MM.1S (cell line): ENCODE data around the gene CATSPERB.

Experiments used
- DNase-seq: peaks from one replicate; pipeline ENCODE4 v3.0.0-alpha.2; 2015
- H2AFZ ChIP-seq: fragments of 300-600 bp; sonication (generic); 2 replicates; pipeline ENCODE4 v1.6.0; 2016; ENCODE audit warnings: antibody characterized with exemption, low read length
- H3F3A ChIP-seq: fragments of 300-600 bp; sonication (generic); 2 replicates; pipeline ENCODE4 v1.6.1; 2016; ENCODE audit warnings: mild to moderate bottlenecking, antibody characterized with exemption, low read length, moderate library complexity, mixed read lengths; ENCODE audit not compliant: insufficient read depth
- H3K27ac ChIP-seq: fragments of 300-600 bp; sonication (generic); 2 replicates; pipeline ENCODE4 v1.5.1; 2016; ENCODE audit warnings: mild to moderate bottlenecking, low read length
- H3K27me3 ChIP-seq: fragments of 300-600 bp; sonication (generic); replicated peaks from 2 replicates; pipeline ENCODE4 v1.6.0; 2016; ENCODE audit warnings: low read length; ENCODE audit not compliant: insufficient read depth
- H3K36me3 ChIP-seq: fragments of 300-600 bp; sonication (generic); replicated peaks from 2 replicates; pipeline ENCODE4 v1.6.1; 2016; ENCODE audit warnings: mild to moderate bottlenecking, low read length, mixed read lengths; ENCODE audit not compliant: insufficient read depth
- H3K4me1 ChIP-seq: fragments of 300-600 bp; sonication (generic); 2 replicates; pipeline ENCODE4 v1.6.1; 2016; ENCODE audit warnings: low read length, mixed read lengths
- H3K4me2 ChIP-seq: fragments of 300-600 bp; sonication (generic); 2 replicates; pipeline ENCODE4 v1.6.0; 2016; ENCODE audit warnings: low read depth, low read length
- H3K4me3 ChIP-seq: fragments of 300-600 bp; sonication (generic); 2 replicates; pipeline ENCODE4 v1.5.1; 2016; ENCODE audit warnings: low read length, mixed read lengths
- H3K79me2 ChIP-seq: fragments of 300-600 bp; sonication (generic); 2 replicates; pipeline ENCODE4 v1.6.1; 2016; ENCODE audit warnings: mixed run types, low read length, mixed read lengths
- H3K9ac ChIP-seq: fragments of 300-600 bp; sonication (generic); 2 replicates; pipeline ENCODE4 v1.6.1; 2016; ENCODE audit warnings: low read length, mixed read lengths
- H3K9me2 ChIP-seq: fragments of 300-600 bp; sonication (generic); replicated peaks from 2 replicates; pipeline ENCODE4 v1.6.1; 2016; ENCODE audit warnings: mild to moderate bottlenecking, low read length, mixed read lengths; ENCODE audit not compliant: insufficient read depth
- H3K9me3 ChIP-seq: fragments of 300-600 bp; sonication (generic); replicated peaks from 2 replicates; pipeline ENCODE4 v1.6.1; 2016; ENCODE audit warnings: mild to moderate bottlenecking, low read length, mixed read lengths; ENCODE audit not compliant: insufficient read depth
- H4K20me1 ChIP-seq: fragments of 300-600 bp; sonication (generic); 2 replicates; pipeline ENCODE4 v1.6.1; 2016; ENCODE audit warnings: mild to moderate bottlenecking, low read length, moderate library complexity, mixed read lengths; ENCODE audit not compliant: insufficient read depth
- CTCF ChIP-seq: fragments of 300-600 bp; sonication (generic); IDR thresholded peaks from 2 replicates; pipeline ENCODE4 v1.5.1; 2016; ENCODE audit warnings: antibody characterized with exemption, low read length, mixed read lengths
- EZH2 ChIP-seq: fragments of 300-600 bp; sonication (generic); optimal IDR thresholded peaks from 2 replicates; pipeline ENCODE3; 2017; ENCODE audit warnings: low read depth, mild to moderate bottlenecking, antibody characterized with exemption, low read length, mixed read lengths
- EZH2phosphoT487 ChIP-seq: fragments of 300-600 bp; sonication (generic); IDR thresholded peaks from 2 replicates; pipeline ENCODE4 v1.6.1; 2018; ENCODE audit warnings: antibody characterized with exemption, low read length

Gene CATSPERB

GRCh38 chr14:91748049-91748448 is 16.2 kb upstream of the CATSPERB start:
- Histone ChIP-seq H4K20me1 (no peaks in the 10 kb centered on the region), H3K4me2 (no peak overlapping the region), H3K9me2 (no peaks in the 10 kb centered on the region), H3K27ac (no peak overlapping the region), H3K4me1 (no peaks in the 10 kb centered on the region), H3K4me3 (no peak overlapping the region), H3K27me3 (no peaks in the 10 kb centered on the region), H3K79me2 (no peaks in the 10 kb centered on the region), H3F3A (no peaks in the 10 kb centered on the region), H3K9me3 (no peaks in the 10 kb centered on the region), H3K36me3 (no peaks in the 10 kb centered on the region), H3K9ac (no peak overlapping the region), H2AFZ (no peak overlapping the region)
- DNase-seq, result no peak
- no peak for TF ChIP-seq CTCF
- no peak for TF ChIP-seq EZH2
- TF ChIP-seq EZH2phosphoT487, result no peak

GRCh38 chr14:91745344-91745743 is 13.5 kb upstream of the CATSPERB start:
- H3K4me3 ChIP-seq, result no peak overlapping the region
- TF ChIP-seq EZH2phosphoT487, result no peak
- H3K4me2 ChIP-seq, result no peak overlapping the region
- no peak overlapping the region for H2AFZ ChIP-seq
- no peaks in the 10 kb centered on the region for H4K20me1 ChIP-seq
- no peaks in the 10 kb centered on the region for H3K4me1 ChIP-seq
- H3K79me2 ChIP-seq, result no peaks in the 10 kb centered on the region
- H3K9me3 ChIP-seq, result no peaks in the 10 kb centered on the region
- H3K9me2 ChIP-seq, result no peaks in the 10 kb centered on the region
- H3K27ac ChIP-seq, result no peak overlapping the region
- no peaks in the 10 kb centered on the region for H3K36me3 ChIP-seq
- DNase-seq, result no peak
- no peaks in the 10 kb centered on the region for H3F3A ChIP-seq
- no peaks in the 10 kb centered on the region for H3K27me3 ChIP-seq
- H3K9ac ChIP-seq, result no peak overlapping the region

- Histone ChIP-seq H3K9ac (no peak overlapping the region), H3K79me2 (no peaks in the 10 kb centered on the region), H3K4me1 (no peaks in the 10 kb centered on the region), H3K4me3 (no peak overlapping the region), H3K4me2 (no peak overlapping the region), H2AFZ (no peak overlapping the region), H4K20me1 (no peaks in the 10 kb centered on the region), H3F3A (no peaks in the 10 kb centered on the region), H3K9me3 (no peaks in the 10 kb centered on the region), H3K27me3 (no peaks in the 10 kb centered on the region), H3K27ac (no peak overlapping the region), H3K36me3 (no peaks in the 10 kb centered on the region), H3K9me2 (no peaks in the 10 kb centered on the region)
- DNase-seq, result no peak
- TF ChIP-seq EZH2, result no peak
- TF ChIP-seq EZH2phosphoT487, result no peak
- TF ChIP-seq CTCF, result no peak
These were observed 12.2 kb upstream of the CATSPERB start for GRCh38 chr14:91744068-91744480.

- Histone ChIP-seq H3F3A (no peaks in the 10 kb centered on the region), H3K4me1 (no peaks in the 10 kb centered on the region), H3K36me3 (no peaks in the 10 kb centered on the region), H3K27me3 (no peaks in the 10 kb centered on the region), H3K4me2 (no peak overlapping the region), H3K79me2 (no peaks in the 10 kb centered on the region), H3K4me3 (no peak overlapping the region), H3K9ac (no peak overlapping the region), H3K27ac (no peak overlapping the region), H2AFZ (no peak overlapping the region), H3K9me2 (no peaks in the 10 kb centered on the region), H3K9me3 (no peaks in the 10 kb centered on the region), H4K20me1 (no peaks in the 10 kb centered on the region)
- DNase-seq, result no peak
- no peak for TF ChIP-seq EZH2
- no peak for TF ChIP-seq EZH2phosphoT487
- TF ChIP-seq CTCF, result no peak
These were observed 11.4 kb upstream of the CATSPERB start for GRCh38 chr14:91743305-91743653.
